GM19452 (cell line): Measurements from ENCODE around the gene SERTAD4.
"Not testable (repeated sequence)": the region's sequence is repeated elsewhere in the genome, so short reads cannot be mapped to it uniquely, and the experiment has no call there.

ENCODE experiments used
- ATAC-seq: cut with Tn5 transposase; IDR thresholded peaks from one replicate; pipeline ENCODE4 v1.9.1; 2021; ENCODE audit not compliant: unreplicated experiment

SERTAD4 gene

GRCh38 chr1:210232511-210233215 is at the start of gene SERTAD4:
Gene SERTAD4, plus strand, starts transcription at chr1:210232796. Its CDS starts 5,165 bp downstream, at chr1:210237961.
- ATAC-seq: no peak

- no peak for ATAC-seq
Observed at GRCh38 chr1:210185063-210185462, 47.5 kb upstream of the SERTAD4 start.

- ATAC-seq: not testable (repeated sequence)
Observed at GRCh38 chr1:210187849-210188606, 44.6 kb upstream of the SERTAD4 start.

GRCh38 chr1:210189426-210189825 is 43.2 kb upstream of the SERTAD4 start:
- ATAC-seq: no peak

- no peak for ATAC-seq
Observed at GRCh38 chr1:210195635-210196160, 36.9 kb upstream of the SERTAD4 start.

GRCh38 chr1:210196266-210196665 is 36.3 kb upstream of the SERTAD4 start:
- ATAC-seq: not testable (repeated sequence)

- ATAC-seq: no peak
Observed at GRCh38 chr1:210198840-210199239, 33.8 kb upstream of the SERTAD4 start.

- ATAC-seq: no peak
Observed at GRCh38 chr1:210200124-210200736, 32.4 kb upstream of the SERTAD4 start.

GRCh38 chr1:210201681-210202080 is 30.9 kb upstream of the SERTAD4 start:
- no peak for ATAC-seq

GRCh38 chr1:210207597-210208450 is 24.8 kb upstream of the SERTAD4 start:
- no peak for ATAC-seq

- no peak for ATAC-seq
Observed at GRCh38 chr1:210213335-210213734, 19.3 kb upstream of the SERTAD4 start.

- no peak for ATAC-seq
Observed at GRCh38 chr1:210214573-210215409, 17.8 kb upstream of the SERTAD4 start.

GRCh38 chr1:210217482-210217881 is 15.1 kb upstream of the SERTAD4 start:
- no peak for ATAC-seq

- no peak for ATAC-seq
Observed at GRCh38 chr1:210218047-210218446, 14.5 kb upstream of the SERTAD4 start.

- ATAC-seq: no peak
Observed at GRCh38 chr1:210222340-210223006, 10.1 kb upstream of the SERTAD4 start.

GRCh38 chr1:210223226-210223904 is 9.2 kb upstream of the SERTAD4 start:
- ATAC-seq: no peak

GRCh38 chr1:210228158-210228557 is 4.4 kb upstream of the SERTAD4 start:
- ATAC-seq: no peak

GRCh38 chr1:210230149-210230695 is 2.4 kb upstream of the SERTAD4 start:
- no peak for ATAC-seq
